ENCODE results near the gene CDC37.

CDC37 gene

GRCh38 chr19:10403137-10404021 is at the start of gene CDC37:
CDC37 (minus strand) TSS chr19:10403542; CDS start chr19:10403479, 63 bp downstream.
- TF ChIP-seq CTCF (IDR thresholded peaks at IDR 0.05) = no peak
- peak within 1 kb of the TSS; percentile 99 for H3K4me3 ChIP-seq (ENCODE audit: low read depth, low read length)
- H3K9me3 ChIP-seq (ENCODE audit: control insufficient read depth, low read length) = no peaks in the 10 kb centered on the region
- no peaks in the 10 kb centered on the region for H3K27me3 ChIP-seq (ENCODE audit: control insufficient read depth, insufficient read depth, low read length)
- peaks cover 5% of the 10 kb centered on the region for H3K4me1 ChIP-seq
- H3K27ac ChIP-seq = peak within 1 kb of the TSS; percentile 65
- H2AFZ ChIP-seq = peak within 1 kb of the TSS; percentile 93
- H3K36me3 ChIP-seq (ENCODE audit: control insufficient read depth, insufficient read depth, low read length) = no peaks in the 10 kb centered on the region
- peak within 1 kb of the TSS; percentile 100 for H3K4me2 ChIP-seq (ENCODE audit: low read length)
- H3K79me2 ChIP-seq = peaks cover 16% of the 10 kb centered on the region
- peak within 1 kb of the TSS; percentile 78 for H3K9ac ChIP-seq

- H3K79me2 ChIP-seq = peaks cover 12% of the 10 kb centered on the region
- H3K9me3 ChIP-seq (ENCODE audit: control insufficient read depth, low read length) = no peaks in the 10 kb centered on the region
- no peak overlapping the region for H2AFZ ChIP-seq
- no peak overlapping the region for H3K9ac ChIP-seq
- H3K4me2 ChIP-seq (ENCODE audit: low read length) = no peak overlapping the region
- no peaks in the 10 kb centered on the region for H3K4me1 ChIP-seq
- no peak overlapping the region for H3K27ac ChIP-seq
- no peak overlapping the region for H3K4me3 ChIP-seq (ENCODE audit: low read depth, low read length)
- no peaks in the 10 kb centered on the region for H3K27me3 ChIP-seq (ENCODE audit: control insufficient read depth, insufficient read depth, low read length)
- TF ChIP-seq CTCF (IDR thresholded peaks at IDR 0.05) = no peak
- no peaks in the 10 kb centered on the region for H3K36me3 ChIP-seq (ENCODE audit: control insufficient read depth, insufficient read depth, low read length)
Measured at GRCh38 chr19:10450853-10451609, 47.7 kb upstream of the CDC37 start.

- H3K4me3 ChIP-seq (ENCODE audit: low read depth, low read length) = no peak overlapping the region
- H3K4me2 ChIP-seq (ENCODE audit: low read length) = no peak overlapping the region
- H3K27me3 ChIP-seq (ENCODE audit: control insufficient read depth, insufficient read depth, low read length) = no peaks in the 10 kb centered on the region
- no peak overlapping the region for H2AFZ ChIP-seq
- no peak overlapping the region for H3K9ac ChIP-seq
- H3K36me3 ChIP-seq (ENCODE audit: control insufficient read depth, insufficient read depth, low read length) = no peaks in the 10 kb centered on the region
- H3K9me3 ChIP-seq (ENCODE audit: control insufficient read depth, low read length) = no peaks in the 10 kb centered on the region
- peaks cover 12% of the 10 kb centered on the region for H3K79me2 ChIP-seq
- no peak for TF ChIP-seq CTCF (IDR thresholded peaks at IDR 0.05)
- no peaks in the 10 kb centered on the region for H3K4me1 ChIP-seq
- H3K27ac ChIP-seq = no peak overlapping the region
Measured at GRCh38 chr19:10450191-10450852, 47.0 kb upstream of the CDC37 start.

- no peaks in the 10 kb centered on the region for H3K4me1 ChIP-seq
- no peak overlapping the region for H3K9ac ChIP-seq
- no peaks in the 10 kb centered on the region for H3K36me3 ChIP-seq (ENCODE audit: control insufficient read depth, insufficient read depth, low read length)
- no peak overlapping the region for H3K27ac ChIP-seq
- no peak overlapping the region for H2AFZ ChIP-seq
- H3K9me3 ChIP-seq (ENCODE audit: control insufficient read depth, low read length) = no peaks in the 10 kb centered on the region
- H3K4me2 ChIP-seq (ENCODE audit: low read length) = no peak overlapping the region
- H3K4me3 ChIP-seq (ENCODE audit: low read depth, low read length) = no peak overlapping the region
- no peaks in the 10 kb centered on the region for H3K27me3 ChIP-seq (ENCODE audit: control insufficient read depth, insufficient read depth, low read length)
- peaks cover 16% of the 10 kb centered on the region for H3K79me2 ChIP-seq
- TF ChIP-seq CTCF (IDR thresholded peaks at IDR 0.05) = no peak
Measured at GRCh38 chr19:10449037-10449436, 45.7 kb upstream of the CDC37 start.
